HL-60/S4 treated with retinoic acid at 250 ng/mL for 4 days and 3 days (cell line): ENCODE data around the gene EHD3.
"Not testable (repeated sequence)": the region's sequence is repeated elsewhere in the genome, so short reads cannot be mapped to it uniquely, and the experiment has no call there.

Experiments
- in situ Hi-C: fragments of 300-500 bp; cut with MboI; formaldehyde crosslinking; loops from 2 replicates; pipeline ENCODE4 v1.7.0; 2022; ENCODE audit warnings: low sequenced_read_pairs

The EHD3 gene

GRCh38 chr2:31282634-31283033, 48.7 kb downstream of the EHD3 start:
- in situ Hi-C loops: no loop called here

GRCh38 chr2:31283193-31283919, 49.4 kb downstream of the EHD3 start:
- in situ Hi-C loops: not testable (repeated sequence)

GRCh38 chr2:31284107-31284506, 50.2 kb downstream of the EHD3 start:
- in situ Hi-C loops: no loop called here

- in situ Hi-C loops: no loop called here
Measured at GRCh38 chr2:31286230-31286629, 52.3 kb downstream of the EHD3 start.

- in situ Hi-C loops: no loop called here
Measured at GRCh38 chr2:31286961-31287550, 53.1 kb downstream of the EHD3 start.

DNA sequence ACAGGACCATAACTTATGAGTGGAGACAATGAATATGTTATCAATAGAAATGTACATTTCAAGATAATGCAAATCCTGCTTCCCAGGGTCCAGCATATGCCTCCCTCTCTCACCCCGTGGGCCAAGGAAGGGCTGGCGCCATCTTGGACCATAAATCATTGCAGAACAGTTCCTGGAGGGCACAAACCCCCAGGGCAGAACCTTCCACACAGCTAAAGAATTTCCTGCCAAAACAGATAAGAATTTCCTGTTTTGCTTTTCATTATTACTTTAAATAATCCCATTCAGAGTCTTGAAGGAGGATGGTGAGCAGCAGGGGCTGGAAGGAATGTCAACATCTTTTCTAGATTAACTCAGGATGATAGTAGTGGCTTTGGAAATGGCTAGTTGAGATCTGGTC, 53.7 kb downstream of the EHD3 start:
- in situ Hi-C loops: no loop called here

GRCh38 chr2:31294196-31294595, 60.2 kb downstream of the EHD3 start:
- in situ Hi-C loops: no loop called here

DNA sequence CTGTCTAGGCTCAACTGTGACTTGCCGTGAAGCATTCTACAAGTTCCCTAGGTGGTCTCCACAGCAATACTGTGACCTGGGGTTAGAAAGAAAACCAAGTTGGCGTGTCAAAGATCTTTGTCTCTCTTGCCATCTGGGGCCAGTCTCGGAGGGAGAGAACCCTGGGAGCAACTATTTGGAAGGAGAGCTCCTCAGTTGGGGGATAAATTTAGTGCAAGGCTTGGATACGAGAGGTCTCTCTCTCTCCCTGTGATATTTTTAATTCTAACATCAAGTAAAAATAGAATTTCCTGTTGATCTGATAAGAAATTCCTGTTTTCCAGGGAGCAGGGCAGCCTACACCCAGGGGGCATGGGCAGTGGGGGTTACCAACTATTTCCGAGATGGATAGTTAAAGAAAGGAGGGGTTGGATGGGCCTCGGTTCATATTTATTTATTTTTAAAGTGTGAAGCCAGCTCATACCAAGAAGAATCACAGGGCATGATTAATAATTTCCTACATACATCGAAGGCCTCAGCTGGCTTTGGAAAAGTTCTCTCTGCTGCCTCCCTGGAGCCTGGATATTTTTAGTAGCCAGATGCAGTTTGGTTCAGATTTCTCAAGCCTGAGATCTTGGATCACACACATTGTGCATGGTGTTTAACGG, 62.8 kb downstream of the EHD3 start:
- in situ Hi-C loops: no loop called here

- in situ Hi-C loops: no loop called here
Measured at GRCh38 chr2:31297751-31298150, 63.8 kb downstream of the EHD3 start.

GRCh38 chr2:31299547-31299946, 65.6 kb downstream of the EHD3 start:
- in situ Hi-C loops: no loop called here

GRCh38 chr2:31300309-31300708, 66.4 kb downstream of the EHD3 start:
- in situ Hi-C loops: no loop called here

DNA sequence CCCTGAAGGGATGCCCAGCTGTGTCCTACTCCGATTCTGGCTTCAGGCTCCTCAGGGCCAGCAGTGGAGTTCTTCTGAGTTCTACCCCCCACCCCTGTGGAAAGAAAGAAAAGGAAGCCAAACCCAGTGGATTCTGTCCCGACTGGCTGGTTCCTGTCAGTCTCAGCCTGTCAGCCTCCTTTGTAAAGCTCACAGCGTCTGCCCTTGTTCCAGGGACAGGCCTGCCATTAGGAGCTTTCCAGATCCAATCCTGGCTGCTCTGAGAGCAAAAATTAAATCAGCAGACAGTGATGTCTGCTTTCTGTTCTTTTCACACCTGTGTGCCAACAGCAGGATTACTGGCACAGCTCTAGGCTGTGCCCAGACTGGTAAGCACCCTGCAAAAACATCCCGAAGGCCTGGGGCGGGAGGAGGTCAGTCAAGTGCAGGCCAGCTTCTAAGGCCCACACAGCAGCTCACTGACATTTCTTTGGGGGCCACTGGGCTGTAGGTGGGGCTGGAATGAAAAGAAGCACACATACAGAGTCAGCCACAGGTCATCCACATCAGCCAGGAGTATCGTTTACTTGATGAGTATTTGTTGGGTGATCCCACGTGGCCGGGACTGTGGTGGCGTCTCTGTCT, 69.1 kb downstream of the EHD3 start:
- in situ Hi-C loops: no loop called here

DNA sequence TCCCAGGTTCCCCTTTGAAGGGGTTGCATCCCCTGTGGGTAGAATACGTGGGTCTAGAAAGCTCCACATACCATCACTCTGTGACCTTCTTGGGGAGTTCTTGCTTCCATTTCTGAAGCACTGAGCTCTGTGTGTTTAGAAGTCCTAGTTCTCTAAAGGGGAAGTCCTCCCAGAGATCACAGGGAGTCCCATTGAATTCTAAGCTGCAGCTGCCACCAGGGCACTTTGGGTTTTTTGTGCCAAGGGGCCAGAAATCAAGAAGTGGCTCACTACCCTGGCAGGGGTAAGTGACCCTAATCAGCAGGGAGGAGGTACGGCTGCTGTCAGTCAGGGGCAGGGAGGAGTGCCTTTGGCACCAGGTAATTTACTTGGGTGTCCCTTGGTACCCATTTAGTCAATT, 70.9 kb downstream of the EHD3 start:
- in situ Hi-C loops: no loop called here

GRCh38 chr2:31312898-31313297, 78.9 kb downstream of the EHD3 start:
- in situ Hi-C loops: no loop called here

- in situ Hi-C loops: no loop called here
Measured at GRCh38 chr2:31314761-31315160, 80.8 kb downstream of the EHD3 start.

DNA sequence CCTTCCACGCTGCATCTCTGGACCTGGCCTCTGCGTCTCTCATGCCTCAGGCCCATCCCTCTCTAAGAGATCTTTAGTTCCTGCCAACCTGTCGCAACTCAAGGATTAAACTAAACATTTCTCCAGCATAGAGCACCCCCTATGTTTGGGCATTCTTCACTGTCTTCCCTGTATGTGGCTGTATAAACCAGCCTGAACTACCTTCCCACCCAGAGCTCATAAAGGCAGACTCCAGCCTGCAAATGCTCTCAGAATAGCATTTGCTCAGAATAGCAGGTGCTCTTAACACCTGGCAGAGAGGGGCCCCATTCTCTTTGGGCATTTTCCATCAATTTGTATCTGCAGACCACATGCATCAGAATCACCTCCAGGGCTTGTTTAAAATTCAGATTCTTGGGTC, 83.4 kb downstream of the EHD3 start:
- in situ Hi-C loops: no loop called here

DNA sequence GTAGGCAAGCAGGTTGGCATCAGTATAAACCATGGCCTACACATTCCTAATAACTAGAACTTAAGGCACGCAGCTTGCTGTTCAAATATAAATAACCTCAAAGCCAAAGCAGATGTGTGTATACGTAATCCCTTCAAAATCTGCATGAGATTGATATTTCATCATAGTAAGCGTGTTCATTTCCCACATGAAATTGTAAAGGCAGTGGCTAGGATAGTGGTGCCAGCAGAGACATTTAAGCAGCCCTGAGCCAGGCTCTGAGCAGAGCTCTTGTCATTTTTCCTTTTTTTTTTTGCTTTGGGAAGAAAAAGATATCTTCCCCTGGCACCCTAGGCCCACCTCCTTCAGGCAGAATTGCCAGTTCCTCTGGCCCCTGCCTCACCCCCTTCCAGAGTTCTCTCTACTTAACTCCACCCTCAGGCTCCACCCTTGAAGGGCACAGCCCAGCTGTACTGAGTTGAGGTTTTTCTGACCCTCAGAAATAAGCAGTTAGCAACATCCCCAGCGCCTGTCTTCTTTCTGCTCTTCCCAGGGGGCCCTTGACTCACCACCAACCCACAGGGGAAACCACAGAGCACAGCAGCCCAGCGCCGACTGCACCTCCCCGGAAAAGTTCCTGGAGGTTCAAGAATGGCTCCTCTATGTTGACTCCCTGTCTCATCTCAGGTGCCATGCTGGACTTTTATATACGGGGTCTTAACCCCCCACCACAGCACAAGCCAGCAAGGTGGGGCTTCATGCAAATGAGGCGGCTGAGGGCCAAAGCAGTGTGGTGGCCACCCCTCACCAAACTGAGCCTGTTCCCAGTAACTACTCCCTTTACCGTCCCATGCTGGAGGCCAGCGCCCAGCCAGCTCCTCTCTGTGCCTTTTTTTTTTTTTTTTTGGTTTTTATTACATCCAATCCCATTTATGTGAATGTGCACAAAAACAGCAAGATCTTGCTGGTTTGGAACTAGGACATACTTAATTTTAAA, 84.7 kb downstream of the EHD3 start:
- in situ Hi-C loops: no loop called here
